Spinal cord (tissue), 10 donors: ENCODE data around the gene LHX1. TPM values are rescaled to one million over a fixed set of nuclear protein-coding genes. Genes with fewer than 3 reads are reported as not detected.
A peak's percentile ranks its signal among the peaks of the same experiment; 100 is the strongest.

Experiments
- DNase-seq, 6 donors: peaks; one replicate each; pipeline versions ENCODE4 v3.0.0 to v3.0.0-alpha.2; 2013 to 2015; ENCODE audit warnings: low spot score in 6 of 6, low read depth in 4 of 6
- H3K27ac ChIP-seq: one replicate; pipeline ENCODE4 v1.5.1; 2013; ENCODE audit warnings: low read depth, low read length, control low read depth
- H3K27me3 ChIP-seq: one replicate; pipeline ENCODE4 v1.6.1; 2013; ENCODE audit warnings: low read length; ENCODE audit not compliant: control insufficient read depth, insufficient read depth
- H3K36me3 ChIP-seq: one replicate; pipeline ENCODE4 v1.6.1; 2013; ENCODE audit warnings: low read length; ENCODE audit not compliant: control insufficient read depth, insufficient read depth
- H3K4me1 ChIP-seq: one replicate; pipeline ENCODE4 v1.6.1; 2013; ENCODE audit warnings: low read length; ENCODE audit not compliant: control insufficient read depth, insufficient read depth
- H3K4me3 ChIP-seq: one replicate; pipeline ENCODE4 v1.5.1; 2013; ENCODE audit warnings: low read depth, low read length, control low read depth
- H3K9me3 ChIP-seq: one replicate; pipeline ENCODE4 v1.6.1; 2013; ENCODE audit warnings: low read length; ENCODE audit not compliant: control insufficient read depth, insufficient read depth
- WGBS: methylation state at CpG from one replicate; pipeline ENCODE4 v1.1.5; 2013; ENCODE audit warnings: missing lambda C conversion rate; ENCODE audit not compliant: insufficient coverage; 5-methylcytosine and 5-hydroxymethylcytosine counted together
- polyA plus RNA-seq, 2 donors: library from polyadenylated mRNA; unstranded; fragments of 120-200 nt; gene quantifications; one replicate each; pipeline ENCODE4 v1.2.1, GENCODE V29; 2013; ENCODE audit not compliant: insufficient read length in 2 of 2
- total RNA-seq, 2 donors: library from RNA; depleted of rRNA in 1 of 2; stranded (reverse); fragments of 120-200 nt in 1 of 2; fragments of >200 nt in 1 of 2; gene quantifications; one replicate each; pipeline versions ENCODE4 v1.2.3 to v1.2.4, GENCODE V29; 2013 to 2014
- donor health status: healthy.

LHX1 gene
- total and polyA plus RNA-seq, 4 donors, result 2.9 to 31.2 (median 17.5) TPM

- Histone ChIP-seq H3K4me3 (peak overlapping the region; percentile 91), H3K36me3 (peaks cover 12% of the 10 kb centered on the region), H3K27me3 (peaks cover 36% of the 10 kb centered on the region), H3K4me1 (peaks cover 16% of the 10 kb centered on the region), H3K9me3 (no peaks in the 10 kb centered on the region), H3K27ac (peak overlapping the region; percentile 93)
- DNase-seq, result no peak
- WGBS, result 2% methylated on average over 9 of the region's 9 CpGs
These were observed 12.2 kb downstream of the LHX1 start for GRCh38 chr17:36949461-36949927.

GRCh38 chr17:36950027-36950426, 12.8 kb downstream of the LHX1 start:
- no peak for DNase-seq
- Histone ChIP-seq H3K27me3 (peaks cover 30% of the 10 kb centered on the region), H3K4me1 (peaks cover 16% of the 10 kb centered on the region), H3K9me3 (no peaks in the 10 kb centered on the region), H3K4me3 (peak overlapping the region; percentile 91), H3K36me3 (peaks cover 12% of the 10 kb centered on the region), H3K27ac (no peak overlapping the region)
- WGBS, result 78% methylated on average over 5 of the region's 8 CpGs

GRCh38 chr17:36951084-36951789, 14.0 kb downstream of the LHX1 start:
- Histone ChIP-seq H3K4me3 (no peak overlapping the region), H3K27me3 (peaks cover 18% of the 10 kb centered on the region), H3K36me3 (peaks cover 21% of the 10 kb centered on the region), H3K9me3 (no peaks in the 10 kb centered on the region), H3K27ac (no peak overlapping the region), H3K4me1 (peaks cover 11% of the 10 kb centered on the region)
- no peak for DNase-seq
- WGBS, result no CpG with 5 or more reads among the region's 5 CpGs

- H3K27ac ChIP-seq, result no peak overlapping the region
- peaks cover 2% of the 10 kb centered on the region for H3K36me3 ChIP-seq
- no peaks in the 10 kb centered on the region for H3K9me3 ChIP-seq
- 73% methylated on average over 2 of the region's 4 CpGs for WGBS
- DNase-seq, result no peak
- no peaks in the 10 kb centered on the region for H3K4me1 ChIP-seq
- H3K4me3 ChIP-seq, result no peak overlapping the region
- H3K27me3 ChIP-seq, result no peaks in the 10 kb centered on the region
These were observed 34.2 kb downstream of the LHX1 start for GRCh38 chr17:36971508-36971907.

- H3K4me1 ChIP-seq, result no peaks in the 10 kb centered on the region
- DNase-seq, result peak in 1 of 6 donors; percentile 53
- no peak overlapping the region for H3K4me3 ChIP-seq
- no peaks in the 10 kb centered on the region for H3K36me3 ChIP-seq
- no peaks in the 10 kb centered on the region for H3K9me3 ChIP-seq
- no peaks in the 10 kb centered on the region for H3K27me3 ChIP-seq
- no peak overlapping the region for H3K27ac ChIP-seq
These were observed 35.0 kb downstream of the LHX1 start for GRCh38 chr17:36972186-36972700.

GRCh38 chr17:36972905-36973304, 35.6 kb downstream of the LHX1 start:
- Histone ChIP-seq H3K27ac (no peak overlapping the region), H3K9me3 (no peaks in the 10 kb centered on the region), H3K4me1 (no peaks in the 10 kb centered on the region), H3K36me3 (no peaks in the 10 kb centered on the region), H3K27me3 (no peaks in the 10 kb centered on the region), H3K4me3 (no peak overlapping the region)
- DNase-seq, result peak in 1 of 6 donors; percentile 7
- WGBS, result no CpG with 5 or more reads among the region's 1 CpG

GRCh38 chr17:36975922-36976515, 38.7 kb downstream of the LHX1 start:
- no peaks in the 10 kb centered on the region for H3K4me1 ChIP-seq
- H3K27ac ChIP-seq, result no peak overlapping the region
- WGBS, result no CpG with 5 or more reads among the region's 1 CpG
- no peaks in the 10 kb centered on the region for H3K27me3 ChIP-seq
- no peaks in the 10 kb centered on the region for H3K36me3 ChIP-seq
- no peaks in the 10 kb centered on the region for H3K9me3 ChIP-seq
- no peak overlapping the region for H3K4me3 ChIP-seq
- DNase-seq, result no peak

- WGBS, result 86% methylated on average over 1 of the region's 2 CpGs
- Histone ChIP-seq H3K36me3 (no peaks in the 10 kb centered on the region), H3K27ac (no peak overlapping the region), H3K27me3 (no peaks in the 10 kb centered on the region), H3K4me1 (no peaks in the 10 kb centered on the region), H3K9me3 (no peaks in the 10 kb centered on the region), H3K4me3 (no peak overlapping the region)
- DNase-seq, result no peak
These were observed 39.8 kb downstream of the LHX1 start for GRCh38 chr17:36977066-36977465.

GRCh38 chr17:36977568-36977967, 40.3 kb downstream of the LHX1 start:
- DNase-seq, result no peak
- Histone ChIP-seq H3K4me3 (no peak overlapping the region), H3K4me1 (no peaks in the 10 kb centered on the region), H3K27me3 (no peaks in the 10 kb centered on the region), H3K9me3 (no peaks in the 10 kb centered on the region), H3K36me3 (no peaks in the 10 kb centered on the region), H3K27ac (peak overlapping the region; percentile 70)
- WGBS, result no CpG with 5 or more reads among the region's 2 CpGs
